Nephron progenitor cell (in vitro differentiated cells): ENCODE measurements around the gene TBCK.

Source experiments
- DNase-seq: peaks from one replicate; pipeline ENCODE4 v3.0.0; 2021
- H3K27ac Mint-ChIP-seq: 2 replicates; pipeline ENCODE4 v1.8.0; 2021; ENCODE audit warnings: mild to moderate bottlenecking, moderate library complexity, mixed read lengths
- H3K27me3 Mint-ChIP-seq: 2 replicates; pipeline ENCODE4 v1.8.0; 2021; ENCODE audit warnings: mild to moderate bottlenecking, low read depth, mixed read lengths; ENCODE audit not compliant: poor library complexity
- H3K36me3 Mint-ChIP-seq: 2 replicates; pipeline ENCODE4 v1.8.0; 2021; ENCODE audit warnings: low read depth, mixed read lengths
- H3K4me1 Mint-ChIP-seq: 2 replicates; pipeline ENCODE4 v1.8.0; 2021; ENCODE audit warnings: mixed read lengths
- H3K4me3 Mint-ChIP-seq: 2 replicates; pipeline ENCODE4 v1.8.0; 2021; ENCODE audit warnings: mild to moderate bottlenecking, moderate library complexity, mixed read lengths
- H3K9me3 Mint-ChIP-seq: 2 replicates; pipeline ENCODE4 v1.8.0; 2021; ENCODE audit warnings: mild to moderate bottlenecking, moderate library complexity, mixed read lengths
- TF ChIP-seq, protein P1 (sequence below): fragments of 200-600 bp; sonication (generic); IDR thresholded peaks from 2 replicates; pipeline ENCODE4 v1.5.0; 2021; ENCODE audit warnings: antibody characterized with exemption

TBCK gene

DNA sequence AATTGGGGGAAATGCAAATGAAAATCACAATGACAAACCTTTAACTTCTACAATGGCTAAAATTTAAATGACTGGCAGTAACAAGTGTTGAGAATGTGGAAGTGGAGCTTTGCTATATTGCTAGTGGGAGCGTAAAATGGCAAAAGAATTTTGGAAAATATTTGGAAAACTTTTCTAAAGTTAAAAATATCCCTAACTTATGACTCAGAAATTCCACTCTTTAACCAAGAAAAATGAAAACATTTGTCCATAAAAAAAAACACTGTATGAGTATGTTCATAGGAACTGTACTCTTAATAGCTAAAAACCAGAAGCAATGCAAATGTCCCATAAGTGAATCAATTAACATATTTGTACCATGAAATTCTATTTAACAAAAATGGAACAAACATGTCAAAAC is 3.6 kb downstream of the TBCK start:
- Mint-ChIP-seq H3K36me3 (no peaks in the 10 kb centered on the region), H3K9me3 (no peaks in the 10 kb centered on the region), H3K4me3 (no peak overlapping the region), H3K27ac (no peak overlapping the region), H3K27me3 (no peaks in the 10 kb centered on the region), H3K4me1 (peaks cover 41% of the 10 kb centered on the region)
- DNase-seq = no peak
- TF ChIP-seq, protein P1, sequence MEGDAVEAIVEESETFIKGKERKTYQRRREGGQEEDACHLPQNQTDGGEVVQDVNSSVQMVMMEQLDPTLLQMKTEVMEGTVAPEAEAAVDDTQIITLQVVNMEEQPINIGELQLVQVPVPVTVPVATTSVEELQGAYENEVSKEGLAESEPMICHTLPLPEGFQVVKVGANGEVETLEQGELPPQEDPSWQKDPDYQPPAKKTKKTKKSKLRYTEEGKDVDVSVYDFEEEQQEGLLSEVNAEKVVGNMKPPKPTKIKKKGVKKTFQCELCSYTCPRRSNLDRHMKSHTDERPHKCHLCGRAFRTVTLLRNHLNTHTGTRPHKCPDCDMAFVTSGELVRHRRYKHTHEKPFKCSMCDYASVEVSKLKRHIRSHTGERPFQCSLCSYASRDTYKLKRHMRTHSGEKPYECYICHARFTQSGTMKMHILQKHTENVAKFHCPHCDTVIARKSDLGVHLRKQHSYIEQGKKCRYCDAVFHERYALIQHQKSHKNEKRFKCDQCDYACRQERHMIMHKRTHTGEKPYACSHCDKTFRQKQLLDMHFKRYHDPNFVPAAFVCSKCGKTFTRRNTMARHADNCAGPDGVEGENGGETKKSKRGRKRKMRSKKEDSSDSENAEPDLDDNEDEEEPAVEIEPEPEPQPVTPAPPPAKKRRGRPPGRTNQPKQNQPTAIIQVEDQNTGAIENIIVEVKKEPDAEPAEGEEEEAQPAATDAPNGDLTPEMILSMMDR = no peak

DNA sequence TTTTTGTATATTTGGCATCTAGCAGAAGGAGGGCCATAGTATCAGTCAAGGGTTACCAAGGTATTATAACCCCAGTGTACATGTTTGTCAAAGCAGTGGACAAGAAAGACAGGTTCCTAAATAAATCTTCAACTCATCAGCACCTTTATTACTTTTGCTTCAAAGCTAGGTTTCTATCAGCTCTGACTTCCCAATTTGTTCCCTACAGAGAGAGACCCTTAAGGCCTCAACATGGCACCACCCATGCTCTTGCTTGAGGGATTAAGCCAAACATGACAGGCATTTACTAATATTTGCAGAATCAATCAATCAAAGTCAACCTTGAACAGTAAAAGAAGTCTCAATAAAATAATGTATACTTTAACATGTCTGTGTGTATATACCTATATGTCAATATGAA is 9.4 kb downstream of the TBCK start:
- H3K4me1 Mint-ChIP-seq = peaks cover 16% of the 10 kb centered on the region
- H3K36me3 Mint-ChIP-seq = peaks cover 35% of the 10 kb centered on the region
- no peak for DNase-seq
- TF ChIP-seq, protein P1 = no peak
- H3K4me3 Mint-ChIP-seq = no peak overlapping the region
- no peaks in the 10 kb centered on the region for H3K27me3 Mint-ChIP-seq
- H3K9me3 Mint-ChIP-seq = no peaks in the 10 kb centered on the region
- no peak overlapping the region for H3K27ac Mint-ChIP-seq

DNA sequence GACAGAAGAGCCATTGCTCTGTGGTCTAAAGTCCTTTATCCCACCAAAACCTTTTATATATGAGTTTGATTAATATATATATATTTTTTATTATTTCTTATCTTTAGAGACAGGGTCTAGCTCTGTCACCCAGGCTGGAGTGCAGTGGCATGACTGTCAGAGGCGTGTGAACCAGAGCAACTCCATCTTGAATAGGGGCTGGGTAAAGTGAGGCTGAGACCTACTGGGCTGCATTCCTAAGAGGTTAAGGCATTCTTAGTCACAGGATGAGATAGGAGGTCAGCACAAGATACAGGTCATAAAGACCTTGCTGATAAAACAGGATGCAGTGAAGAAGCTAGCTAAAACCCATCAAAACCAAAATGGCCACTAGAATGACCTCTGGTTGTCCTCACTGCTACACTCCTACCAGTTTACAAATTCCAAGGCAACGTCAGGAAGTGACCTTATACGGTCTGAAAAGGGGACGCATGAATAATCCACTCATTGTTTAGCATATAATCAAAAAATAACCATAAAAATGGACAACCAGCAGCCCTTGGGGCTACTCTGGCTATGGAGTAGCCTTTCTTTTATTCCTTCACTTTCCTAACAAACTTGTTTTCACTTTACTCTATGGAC is 10.5 kb downstream of the TBCK start:
- H3K4me3 Mint-ChIP-seq = no peak overlapping the region
- peaks cover 40% of the 10 kb centered on the region for H3K36me3 Mint-ChIP-seq
- H3K9me3 Mint-ChIP-seq = no peaks in the 10 kb centered on the region
- no peaks in the 10 kb centered on the region for H3K27me3 Mint-ChIP-seq
- H3K4me1 Mint-ChIP-seq = peaks cover 10% of the 10 kb centered on the region
- TF ChIP-seq, protein P1 = no peak
- H3K27ac Mint-ChIP-seq = no peak overlapping the region
- DNase-seq = no peak

DNA sequence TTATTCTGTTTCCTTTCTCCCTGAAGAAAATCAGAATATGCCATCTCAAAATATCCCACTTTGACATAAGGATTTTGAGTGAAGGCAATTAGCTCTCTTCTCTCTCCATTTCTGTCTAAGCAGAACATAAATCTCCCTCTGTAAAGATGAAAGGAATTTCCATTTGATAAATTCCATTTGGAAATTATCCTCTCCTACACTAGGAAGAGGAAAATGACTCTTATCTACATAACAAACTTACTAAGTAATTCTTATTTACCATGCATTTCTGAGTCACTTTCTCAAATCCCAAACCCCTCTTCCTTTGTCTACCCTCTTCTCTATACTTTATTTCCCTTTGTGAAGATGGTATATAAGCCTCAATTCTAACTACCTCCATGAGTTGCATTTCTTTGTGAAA is 11.4 kb downstream of the TBCK start:
- no peak overlapping the region for H3K4me3 Mint-ChIP-seq
- no peaks in the 10 kb centered on the region for H3K27me3 Mint-ChIP-seq
- DNase-seq = no peak
- TF ChIP-seq, protein P1 = no peak
- peaks cover 5% of the 10 kb centered on the region for H3K9me3 Mint-ChIP-seq
- H3K36me3 Mint-ChIP-seq = peaks cover 49% of the 10 kb centered on the region
- H3K27ac Mint-ChIP-seq = no peak overlapping the region
- peaks cover 4% of the 10 kb centered on the region for H3K4me1 Mint-ChIP-seq

DNA sequence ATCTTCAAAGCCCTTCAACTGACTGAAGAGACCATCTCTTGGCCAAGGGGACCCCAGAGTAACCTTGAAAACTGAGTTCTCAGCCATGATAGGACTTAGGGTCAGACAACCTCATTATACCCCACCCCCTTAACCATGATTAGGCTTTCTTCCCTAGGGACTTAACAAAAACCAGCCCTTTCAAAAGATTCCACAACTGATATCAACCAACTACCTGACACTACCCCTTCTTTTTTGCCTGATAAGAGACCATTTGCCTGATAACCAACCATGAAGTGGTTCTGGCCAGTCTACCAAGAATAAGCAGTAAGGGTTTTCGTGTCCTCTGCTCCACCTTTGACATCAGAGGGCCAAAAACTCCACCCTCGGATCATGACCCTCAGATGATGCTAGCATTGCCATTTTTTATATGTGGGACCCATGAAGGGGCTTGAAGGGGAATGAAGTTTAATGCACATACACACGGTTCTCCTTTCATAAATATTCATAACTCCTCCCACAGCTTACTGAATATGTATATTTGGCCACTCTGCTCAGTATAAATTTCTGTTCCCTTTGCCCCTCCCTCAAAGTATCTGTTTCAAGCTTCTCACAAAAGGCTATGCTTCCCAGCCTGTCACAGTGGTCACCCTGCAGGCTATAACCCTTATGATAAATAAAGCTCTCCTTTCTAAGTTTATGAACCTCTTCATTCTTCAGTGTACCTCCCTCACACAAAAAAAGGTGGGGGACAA is 12.3 kb downstream of the TBCK start:
- no peak overlapping the region for H3K4me3 Mint-ChIP-seq
- H3K36me3 Mint-ChIP-seq = peaks cover 53% of the 10 kb centered on the region
- peak overlapping the region; percentile 74 for H3K27ac Mint-ChIP-seq
- H3K27me3 Mint-ChIP-seq = no peaks in the 10 kb centered on the region
- H3K9me3 Mint-ChIP-seq = peaks cover 5% of the 10 kb centered on the region
- TF ChIP-seq, protein P1 = no peak
- no peak for DNase-seq
- H3K4me1 Mint-ChIP-seq = peaks cover 4% of the 10 kb centered on the region

DNA sequence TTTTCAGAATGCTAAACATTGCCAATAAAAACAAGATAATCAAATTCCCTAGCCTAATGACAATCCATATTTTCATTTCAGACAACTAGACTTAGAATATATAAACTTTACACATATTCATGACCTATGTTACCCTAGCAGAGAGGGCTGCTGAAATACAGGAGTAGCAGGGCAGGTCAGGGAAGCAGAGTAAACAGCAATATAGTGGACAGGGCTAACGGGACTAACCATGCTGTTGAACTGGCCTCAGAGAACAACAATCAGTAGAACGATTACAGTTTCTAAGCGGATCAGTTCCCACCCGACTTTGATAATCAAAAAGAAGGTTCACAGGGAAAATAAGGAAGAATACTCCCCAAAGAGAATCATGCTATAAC is 14.0 kb downstream of the TBCK start:
- TF ChIP-seq, protein P1 = no peak
- H3K36me3 Mint-ChIP-seq = peaks cover 58% of the 10 kb centered on the region
- DNase-seq = no peak
- H3K4me1 Mint-ChIP-seq = peaks cover 4% of the 10 kb centered on the region
- peaks cover 5% of the 10 kb centered on the region for H3K9me3 Mint-ChIP-seq
- no peak overlapping the region for H3K4me3 Mint-ChIP-seq
- peak overlapping the region; percentile 16 for H3K27ac Mint-ChIP-seq
- H3K27me3 Mint-ChIP-seq = no peaks in the 10 kb centered on the region
